GM18858 (cell line): ENCODE data around the gene SMYD5.
"Not testable (repeated sequence)": the region's sequence is repeated elsewhere in the genome, so short reads cannot be mapped to it uniquely, and the experiment has no call there.

Source experiments
- ATAC-seq: cut with Tn5 transposase; IDR thresholded peaks from one replicate; pipeline ENCODE4 v1.9.1; 2021; ENCODE audit not compliant: unreplicated experiment

Gene SMYD5

DNA sequence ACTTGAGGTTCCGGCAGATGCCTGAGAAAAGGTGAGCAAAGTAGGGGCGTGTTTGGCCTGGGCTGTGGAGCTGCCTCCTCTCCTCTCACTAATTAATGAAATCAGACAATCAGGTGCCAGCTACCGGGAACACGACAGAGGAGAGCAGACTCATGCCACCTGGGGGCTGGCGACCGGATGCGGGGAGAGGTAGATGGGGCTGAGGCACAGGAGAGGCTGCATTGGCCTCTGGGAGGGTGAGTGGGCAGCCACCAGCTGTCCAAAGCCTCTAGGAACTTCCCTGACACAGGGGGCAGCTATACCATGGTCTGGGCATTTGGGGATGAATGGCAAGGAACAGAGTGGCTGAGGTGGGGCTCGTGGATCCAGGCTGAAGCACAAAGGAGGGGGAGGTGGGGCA, 45.2 kb downstream of the SMYD5 start:
- no peak for ATAC-seq

GRCh38 chr2:73259704-73260337, 45.8 kb downstream of the SMYD5 start:
- ATAC-seq, result no peak

DNA sequence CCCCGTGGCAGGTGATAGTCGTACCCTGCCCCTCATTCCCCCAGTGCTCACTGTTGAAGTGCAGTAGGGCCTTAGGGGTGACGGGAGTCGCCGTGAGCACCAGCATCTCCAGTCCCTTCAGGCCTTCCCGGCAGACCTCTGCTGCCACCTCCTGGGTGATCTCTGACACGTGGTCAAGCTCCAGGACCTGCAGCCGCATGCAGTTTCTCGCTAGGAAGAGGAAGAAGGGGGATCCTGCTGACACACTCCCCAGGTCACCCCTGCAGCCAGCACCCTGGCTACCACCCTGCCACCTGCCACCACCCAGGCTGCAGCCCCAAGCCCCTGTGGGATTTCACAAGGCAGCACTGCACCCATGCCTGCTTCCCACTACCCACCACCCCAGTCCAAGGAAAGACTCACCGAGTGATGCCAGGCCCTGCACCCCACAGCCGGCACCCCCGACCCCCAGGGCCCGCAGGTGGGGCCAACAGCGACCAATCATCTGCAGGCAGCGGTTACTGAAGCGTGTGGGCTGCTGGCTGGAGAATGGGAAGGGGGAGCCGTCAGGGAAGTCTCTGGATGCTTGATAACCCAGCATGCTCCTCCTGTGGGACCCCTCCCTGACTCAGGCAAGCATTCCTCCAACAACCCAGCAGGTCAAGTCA, 46.4 kb downstream of the SMYD5 start:
- ATAC-seq, result no peak

DNA sequence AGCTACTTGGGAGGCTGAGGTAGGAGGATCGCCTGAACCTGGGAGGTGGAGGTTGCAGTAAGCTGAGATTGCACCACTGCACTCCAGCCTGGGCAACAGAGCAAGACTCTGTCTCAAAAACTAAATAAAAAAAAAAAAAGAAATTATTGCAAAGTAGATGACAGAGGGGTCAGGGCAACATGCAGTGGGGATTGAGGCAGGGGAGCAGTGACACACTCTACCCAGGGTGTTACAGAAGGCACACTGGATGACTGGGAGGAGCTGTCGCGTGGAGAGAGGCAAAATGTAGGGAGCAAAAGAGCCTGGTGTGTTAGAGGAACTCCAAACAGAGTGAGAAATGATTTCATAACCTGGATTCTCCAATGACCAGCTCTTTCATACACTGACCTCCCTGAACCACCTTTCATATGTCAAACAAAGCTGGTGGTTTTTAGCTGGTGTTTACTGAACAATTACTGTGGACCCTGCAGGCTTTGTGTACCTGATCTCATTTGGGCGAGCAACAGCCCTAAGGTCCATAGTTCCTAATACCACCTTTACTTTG, 48.1 kb downstream of the SMYD5 start:
- ATAC-seq, result no peak

DNA sequence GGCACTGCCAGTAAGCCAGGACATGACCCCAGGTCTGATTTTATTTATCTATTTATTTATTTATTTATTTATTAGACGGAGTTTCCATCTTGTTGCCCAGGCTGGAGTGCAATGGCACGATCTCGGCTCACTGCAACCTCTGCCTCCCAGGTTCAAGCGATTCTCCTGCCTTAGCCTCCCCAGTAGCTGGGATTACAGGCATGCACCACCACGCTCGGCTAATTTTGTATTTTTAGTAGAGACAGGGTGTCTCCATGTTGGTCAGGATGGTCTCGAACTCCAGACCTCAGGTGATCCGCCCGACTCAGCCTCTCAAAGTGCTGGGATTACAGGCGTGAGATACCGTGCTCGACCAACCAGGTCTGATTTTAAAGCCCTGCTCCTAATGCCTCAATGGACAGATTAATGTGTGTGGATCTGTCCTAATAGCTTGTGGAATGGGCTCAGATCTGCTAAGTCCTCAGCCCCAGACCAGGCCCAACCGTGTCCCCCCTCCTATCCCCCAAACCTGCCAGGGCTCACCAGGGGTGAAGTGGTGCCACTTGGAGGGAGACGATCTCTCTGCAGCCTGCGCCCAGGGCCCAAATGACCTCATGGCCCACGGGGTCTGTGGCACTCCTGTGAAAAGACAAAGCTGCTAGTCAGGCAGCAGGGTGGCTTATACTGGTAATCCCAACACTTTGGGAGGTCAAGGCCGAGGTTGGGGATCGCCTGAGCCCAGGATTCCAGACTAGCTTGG, 48.8 kb downstream of the SMYD5 start:
- not testable (repeated sequence) for ATAC-seq

DNA sequence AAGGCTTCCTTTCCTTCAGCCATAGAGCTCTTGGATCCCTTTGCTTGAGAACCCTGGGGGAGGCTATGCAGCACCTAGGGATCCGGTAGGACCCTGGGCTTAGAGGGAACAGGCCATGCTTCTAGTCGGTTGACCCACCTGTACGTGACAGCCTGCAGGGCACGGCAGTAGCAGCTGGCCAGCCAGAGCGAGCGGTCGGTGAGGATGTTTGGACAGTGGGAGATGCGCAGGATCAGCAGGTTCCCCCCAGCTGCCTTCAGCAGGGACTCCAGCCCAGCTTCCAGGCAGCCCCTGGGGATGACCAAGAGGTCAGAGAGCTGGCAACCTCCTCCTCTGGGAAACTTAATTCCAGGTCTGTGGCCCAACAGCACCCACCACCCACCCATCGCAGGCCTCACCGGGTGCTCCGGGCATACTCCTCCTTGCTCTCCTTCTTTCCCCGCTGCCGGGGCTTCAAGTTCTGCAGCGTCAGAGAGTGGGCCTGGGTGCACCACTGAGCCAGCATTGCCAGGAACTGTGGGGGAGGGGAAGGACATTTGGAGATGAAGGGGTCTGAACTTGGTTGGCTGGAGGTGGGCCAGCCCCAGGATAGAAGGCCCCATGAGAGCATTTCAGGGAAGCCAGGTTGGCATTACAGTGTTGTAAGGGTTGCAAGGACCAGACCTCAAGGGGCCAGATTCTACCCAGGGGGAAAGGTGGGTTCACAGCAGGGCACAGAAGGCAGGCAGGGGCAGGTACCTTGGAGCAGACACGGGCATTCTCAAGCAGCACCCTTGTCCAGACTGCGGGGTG, 49.7 kb downstream of the SMYD5 start:
- ATAC-seq, result no peak

DNA sequence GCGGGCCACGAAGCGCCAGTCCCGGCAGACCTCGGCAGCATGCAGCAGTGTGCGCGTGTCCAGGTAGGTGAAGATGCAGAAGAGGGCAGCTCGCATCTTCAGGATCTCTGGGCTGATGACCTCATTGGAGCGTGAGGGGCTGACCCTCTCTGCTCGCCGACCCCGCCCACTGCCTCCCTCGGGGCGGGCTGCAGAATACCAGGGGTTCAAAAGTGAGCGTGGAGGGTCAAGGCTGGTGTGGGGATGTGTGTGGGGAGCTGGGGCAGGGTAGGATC, 50.2 kb downstream of the SMYD5 start:
- no peak for ATAC-seq

GRCh38 chr2:73264783-73265182, 50.7 kb downstream of the SMYD5 start:
- ATAC-seq, result no peak

DNA sequence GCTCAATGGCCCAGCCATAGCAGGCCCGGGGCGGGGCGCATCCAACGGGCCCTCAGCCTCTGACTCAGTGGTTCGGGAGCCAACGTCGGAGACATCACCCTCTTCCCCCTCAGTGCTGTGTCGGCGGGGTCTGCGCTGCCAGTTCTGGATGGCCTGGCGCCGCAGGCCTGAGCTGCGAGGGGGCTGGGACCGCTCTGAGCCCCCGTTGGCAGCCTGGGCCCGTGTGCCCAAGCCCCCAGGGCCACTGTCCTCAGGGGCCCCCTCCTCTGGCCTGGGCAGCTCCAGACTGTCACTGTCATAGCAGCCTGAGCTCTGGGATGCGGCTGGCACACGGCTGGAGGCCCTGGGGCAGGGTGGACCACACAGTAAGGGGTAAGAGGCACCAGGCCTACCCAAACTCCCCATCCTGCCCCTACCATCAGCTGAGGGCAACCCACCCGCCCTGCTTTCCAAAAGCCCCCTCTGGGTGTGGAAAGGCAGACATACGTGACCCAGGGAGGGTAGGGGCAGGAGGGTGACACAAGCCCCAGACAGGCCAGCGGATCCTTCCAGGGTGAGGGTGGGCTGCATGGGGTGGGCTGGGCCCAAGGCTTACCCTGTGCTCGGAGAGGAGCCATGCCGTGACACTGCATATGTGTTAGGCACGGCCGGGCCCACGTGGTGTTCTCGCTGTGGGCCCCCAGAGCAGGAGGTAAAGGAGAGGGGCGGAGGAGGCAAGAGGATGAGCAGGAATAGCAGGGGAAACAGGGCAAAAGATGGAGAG, 51.4 kb downstream of the SMYD5 start:
- no peak for ATAC-seq

DNA sequence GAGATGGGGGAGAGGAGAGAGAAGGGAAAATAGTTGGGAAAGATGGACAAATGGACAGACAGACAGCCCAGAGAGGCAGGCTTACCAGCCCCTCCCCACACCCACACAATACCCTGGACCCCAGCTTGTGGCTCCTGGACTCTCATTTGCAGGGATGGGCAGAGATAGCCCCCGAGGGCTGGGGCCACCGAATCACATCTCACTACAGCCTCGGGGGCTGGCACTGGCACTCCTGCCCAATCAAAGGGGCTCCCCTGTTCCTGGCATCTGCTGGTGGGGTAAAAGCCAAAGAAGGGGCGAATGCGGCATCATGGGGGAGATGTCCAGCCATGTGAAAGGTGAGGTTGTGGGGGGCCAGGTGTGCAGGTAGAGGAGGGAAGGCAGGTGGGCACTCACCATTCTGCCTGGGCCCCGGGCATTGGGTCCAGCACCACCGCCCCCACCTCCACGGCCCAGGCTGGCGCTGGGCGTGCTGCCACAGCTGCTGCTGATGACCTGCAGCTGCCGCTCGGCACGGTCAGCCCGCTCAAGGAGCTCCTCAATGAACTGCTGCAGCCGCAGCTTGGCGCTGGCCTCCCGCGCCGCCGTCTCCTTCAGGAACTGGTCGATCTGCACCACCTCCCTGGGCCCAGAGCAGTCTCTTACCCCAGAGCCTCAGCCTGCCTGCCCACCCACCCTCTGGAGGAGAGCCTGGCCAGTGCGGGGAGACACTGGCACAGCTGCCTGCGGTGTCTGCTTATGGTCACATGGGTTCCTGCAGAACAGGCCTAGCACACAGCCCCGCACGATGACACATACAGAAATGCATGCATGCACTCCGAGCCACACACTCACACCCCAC, 52.2 kb downstream of the SMYD5 start:
- no peak for ATAC-seq

GRCh38 chr2:73267008-73267407, 53.0 kb downstream of the SMYD5 start:
- ATAC-seq, result no peak

DNA sequence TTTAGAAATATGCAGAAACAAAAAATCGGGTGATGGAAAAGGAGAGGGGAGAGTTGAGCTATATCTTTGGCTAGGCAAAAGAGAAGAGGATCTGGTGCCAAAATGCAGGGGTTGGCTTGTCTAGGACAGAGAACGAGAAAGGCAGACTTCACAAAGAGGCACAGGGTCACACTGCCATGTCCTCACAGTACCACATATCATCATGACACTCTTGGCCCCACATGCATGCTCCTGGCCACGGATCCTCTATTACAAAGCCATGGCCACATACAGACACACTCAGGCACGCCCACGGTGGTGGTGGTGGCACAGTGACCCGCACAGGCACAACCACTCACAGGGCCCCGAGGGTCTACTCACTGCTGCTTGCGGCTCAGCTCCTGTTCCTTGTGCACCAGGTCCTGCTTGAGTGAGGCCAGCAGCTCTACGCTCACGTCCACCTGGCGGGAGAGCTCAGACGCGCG, 54.4 kb downstream of the SMYD5 start:
- no peak for ATAC-seq

DNA sequence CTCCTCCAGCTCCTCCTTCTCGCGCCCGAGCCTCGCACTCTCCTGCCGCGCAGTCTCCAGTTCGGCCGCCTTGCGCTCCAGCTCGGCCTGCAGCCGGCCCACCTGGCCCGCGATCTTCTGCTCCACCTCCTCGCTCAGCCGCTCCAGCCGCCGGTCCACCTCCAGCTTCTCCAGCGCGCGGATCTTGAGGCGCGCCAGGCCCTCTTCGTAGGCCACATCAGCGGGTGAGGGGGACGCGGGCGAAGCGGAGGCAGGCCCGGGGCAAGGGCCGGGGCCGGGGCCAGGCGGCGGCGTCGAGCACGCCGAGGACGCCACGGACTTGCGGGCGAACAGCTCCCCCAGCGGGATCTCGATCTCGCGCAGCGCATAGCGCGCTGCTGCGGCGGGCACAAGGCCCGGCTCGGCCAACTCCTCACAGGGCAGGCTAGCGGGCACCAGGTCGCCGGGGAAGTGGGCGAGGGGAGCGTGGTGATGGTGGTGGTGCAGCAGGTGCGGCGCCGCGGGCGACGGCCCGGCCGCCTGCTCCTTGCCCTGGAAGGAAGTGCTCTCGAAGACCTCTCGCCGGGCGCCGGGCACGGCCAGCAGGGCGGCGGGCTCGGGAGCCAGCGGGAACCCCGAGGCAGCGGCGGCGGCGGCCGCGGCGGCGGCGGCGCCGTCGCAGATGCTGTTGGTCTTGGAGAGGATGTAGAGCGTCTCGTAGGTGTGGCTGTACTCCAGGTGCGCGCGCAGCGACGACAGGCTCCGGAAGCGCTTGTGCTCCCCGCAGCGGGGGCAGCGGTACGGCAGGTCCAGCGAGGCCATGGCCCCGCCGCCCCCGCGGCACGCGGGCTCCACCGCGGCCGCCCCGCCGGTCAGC, 55.0 kb downstream of the SMYD5 start:
- no peak for ATAC-seq

GRCh38 chr2:73269686-73270465, 55.8 kb downstream of the SMYD5 start:
- ATAC-seq, result no peak

DNA sequence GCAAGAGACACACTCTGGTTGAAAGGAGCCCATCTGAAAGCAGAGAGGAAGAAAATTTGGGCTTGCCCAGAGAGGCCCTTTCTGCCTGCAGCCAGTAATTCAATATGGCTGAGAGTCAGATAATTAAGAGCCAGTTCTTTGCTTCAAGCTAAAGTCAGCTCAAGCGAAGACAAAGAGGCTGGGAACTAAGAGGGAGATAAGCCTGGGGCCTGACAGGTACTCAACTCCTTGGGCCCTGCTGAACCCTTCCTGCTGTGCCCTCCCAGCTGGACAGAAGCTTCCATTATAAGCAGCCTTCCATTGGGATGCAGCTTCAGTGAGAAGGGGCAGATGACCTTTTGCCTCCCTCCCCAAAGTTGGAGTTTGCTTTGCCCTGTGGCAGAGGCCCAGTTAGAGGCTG, 58.2 kb downstream of the SMYD5 start:
- no peak for ATAC-seq
